HEK293 (cell line): Measurements from ENCODE around the gene CLCN1.

Source experiments
- CTCF ChIA-PET: fragments of 350-600 bp; formaldehyde crosslinking; extraction: SDS; loops from one replicate; lab custom pipeline; 2021; ENCODE audit warnings: antibody characterized with exemption; lab: Yijun Ruan, JAX
- POLR2A ChIA-PET: fragments of 300-600 bp; formaldehyde crosslinking; extraction: SDS; loops from one replicate; lab custom pipeline; 2020; ENCODE audit warnings: antibody characterized with exemption, inconsistent platforms; lab: Yijun Ruan, JAX
- H3K27ac ChIP-seq: fragments of 200-500 bp; sonication (Bioruptor generic); 2 replicates; pipeline ENCODE4 v1.5.1; 2014; ENCODE audit warnings: low read depth, low read length, control low read depth, inconsistent platforms; ENCODE audit errors: extremely low read depth
- H3K36me3 ChIP-seq, 2 experiments: fragments of 200-500 bp in 1 of 2; sonication (Bioruptor generic) in 1 of 2; 1 replicate in 1 of 2; 2 replicates in 1 of 2; pipeline ENCODE4 v1.5.1; 2014 to 2017; ENCODE audit warnings: inconsistent platforms in 2 of 2, low read length in 2 of 2; ENCODE audit not compliant: control insufficient read depth in 2 of 2, insufficient read depth in 1 of 2
- H3K4me1 ChIP-seq: fragments of 200-500 bp; sonication (Bioruptor generic); 2 replicates; pipeline ENCODE4 v1.5.1; 2014; ENCODE audit warnings: mild to moderate bottlenecking, low read length, inconsistent platforms; ENCODE audit not compliant: control insufficient read depth, insufficient read depth
- H3K4me3 ChIP-seq: 2 replicates; pipeline ENCODE4 v1.5.1; 2011; ENCODE audit warnings: low read depth, mild to moderate bottlenecking, control low read depth, low read length, moderate library complexity
- H3K9me3 ChIP-seq: fragments of 200-500 bp; sonication (Bioruptor generic); 2 replicates; pipeline ENCODE4 v1.5.1; 2014; ENCODE audit warnings: low read depth, low read length, inconsistent platforms; ENCODE audit not compliant: control insufficient read depth, insufficient read depth
- BCL6B ChIP-seq: fragments of 450-650 bp; formaldehyde crosslinking; IDR thresholded peaks from 2 replicates; pipeline ENCODE4 v1.5.1; 2017; ENCODE audit warnings: missing biosample characterization, missing genetic modification characterization
- GLIS1 ChIP-seq: fragments of 450-650 bp; formaldehyde crosslinking; IDR thresholded peaks from 2 replicates; pipeline ENCODE4 v1.5.1; 2016; ENCODE audit warnings: missing biosample characterization, missing genetic modification characterization
- INSM2 ChIP-seq: fragments of 450-650 bp; formaldehyde crosslinking; IDR thresholded peaks from 2 replicates; pipeline ENCODE4 v1.5.1; 2016; ENCODE audit warnings: missing biosample characterization, missing genetic modification characterization
- KLF1 ChIP-seq: fragments of 450-650 bp; formaldehyde crosslinking; IDR thresholded peaks from 2 replicates; pipeline ENCODE4 v1.5.1; 2016; ENCODE audit warnings: missing biosample characterization, missing genetic modification characterization
- PRDM2 ChIP-seq: fragments of 450-650 bp; formaldehyde crosslinking; IDR thresholded peaks from 2 replicates; pipeline ENCODE4 v1.5.1; 2016; ENCODE audit warnings: missing biosample characterization, missing genetic modification characterization, borderline replicate concordance
- SCRT2 ChIP-seq: fragments of 450-650 bp; formaldehyde crosslinking; IDR thresholded peaks from 2 replicates; pipeline ENCODE4 v1.5.1; 2016; ENCODE audit warnings: missing biosample characterization, missing genetic modification characterization
- SP3 ChIP-seq: fragments of 450-650 bp; formaldehyde crosslinking; IDR thresholded peaks from 2 replicates; pipeline ENCODE4 v1.5.1; 2016; ENCODE audit warnings: missing biosample characterization, missing genetic modification characterization
- YY2 ChIP-seq: fragments of 450-650 bp; formaldehyde crosslinking; IDR thresholded peaks from 2 replicates; pipeline ENCODE4 v1.5.1; 2016; ENCODE audit warnings: missing biosample characterization, missing genetic modification characterization
- ZBTB6 ChIP-seq: fragments of 450-650 bp; formaldehyde crosslinking; IDR thresholded peaks from 2 replicates; pipeline ENCODE4 v1.5.1; 2017; ENCODE audit warnings: missing biosample characterization, missing genetic modification characterization
- ZEB2 ChIP-seq: fragments of 450-650 bp; formaldehyde crosslinking; IDR thresholded peaks from 2 replicates; pipeline ENCODE4 v1.5.1; 2016; ENCODE audit warnings: missing biosample characterization, missing genetic modification characterization
- ZNF138 ChIP-seq: fragments of 450-650 bp; formaldehyde crosslinking; IDR thresholded peaks from 2 replicates; pipeline ENCODE4 v1.5.1; 2016; ENCODE audit warnings: missing biosample characterization, missing genetic modification characterization, borderline replicate concordance
- ZNF16 ChIP-seq: fragments of 450-650 bp; formaldehyde crosslinking; IDR thresholded peaks from 2 replicates; pipeline ENCODE4 v1.5.1; 2016; ENCODE audit warnings: low read depth, missing biosample characterization, missing genetic modification characterization
- ZNF175 ChIP-seq: fragments of 450-650 bp; formaldehyde crosslinking; IDR thresholded peaks from 2 replicates; pipeline ENCODE4 v1.5.1; 2016; ENCODE audit warnings: missing biosample characterization, missing genetic modification characterization
- ZNF292 ChIP-seq: fragments of 450-650 bp; formaldehyde crosslinking; IDR thresholded peaks from 2 replicates; pipeline ENCODE4 v1.5.1; 2016; ENCODE audit warnings: low read depth, missing biosample characterization, missing genetic modification characterization, borderline replicate concordance
- ZNF335 ChIP-seq: fragments of 450-650 bp; formaldehyde crosslinking; conservative IDR thresholded peaks from 2 replicates; pipeline ENCODE4 v1.5.1; 2016; ENCODE audit warnings: missing biosample characterization, missing genetic modification characterization
- ZNF341 ChIP-seq: fragments of 450-650 bp; formaldehyde crosslinking; IDR thresholded peaks from 2 replicates; pipeline ENCODE4; 2016; ENCODE audit warnings: low read depth, missing biosample characterization, missing genetic modification characterization
- ZNF398 ChIP-seq: fragments of 450-650 bp; formaldehyde crosslinking; IDR thresholded peaks from 2 replicates; pipeline ENCODE4 v1.5.1; 2017; ENCODE audit warnings: missing biosample characterization, missing genetic modification characterization
- ZNF560 ChIP-seq: fragments of 450-650 bp; formaldehyde crosslinking; IDR thresholded peaks from 2 replicates; pipeline ENCODE4 v1.5.1; 2017; ENCODE audit warnings: missing biosample characterization, missing genetic modification characterization, borderline replicate concordance
- ZNF561 ChIP-seq: fragments of 450-650 bp; IDR thresholded peaks from 2 replicates; pipeline ENCODE4 v1.5.1; 2018; ENCODE audit warnings: missing biosample characterization, missing genetic modification characterization, borderline replicate concordance
- ZNF585B ChIP-seq: fragments of 450-650 bp; formaldehyde crosslinking; IDR thresholded peaks from 2 replicates; pipeline ENCODE4 v1.5.1; 2016; ENCODE audit warnings: missing biosample characterization, missing genetic modification characterization
- ZNF600 ChIP-seq: fragments of 450-650 bp; formaldehyde crosslinking; IDR thresholded peaks from 2 replicates; pipeline ENCODE4 v1.5.1; 2016; ENCODE audit warnings: missing biosample characterization, missing genetic modification characterization
- ZNF624 ChIP-seq: fragments of 450-650 bp; formaldehyde crosslinking; IDR thresholded peaks from 2 replicates; pipeline ENCODE4 v1.5.1; 2017; ENCODE audit warnings: missing biosample characterization, missing genetic modification characterization
- ZNF704 ChIP-seq: fragments of 450-650 bp; formaldehyde crosslinking; IDR thresholded peaks from 2 replicates; pipeline ENCODE4 v1.5.1; 2016; ENCODE audit warnings: missing biosample characterization, missing genetic modification characterization
- ZNF777 ChIP-seq: fragments of 450-650 bp; formaldehyde crosslinking; IDR thresholded peaks from 2 replicates; pipeline ENCODE4 v1.5.1; 2017; ENCODE audit warnings: missing biosample characterization, missing genetic modification characterization, borderline replicate concordance
- ZSCAN30 ChIP-seq: fragments of 450-650 bp; IDR thresholded peaks from 2 replicates; pipeline ENCODE4 v1.5.1; 2018; ENCODE audit warnings: missing biosample characterization, mild to moderate bottlenecking, missing genetic modification characterization, moderate library complexity

The CLCN1 gene

GRCh38 chr7:143361552-143362130 is 45.7 kb downstream of the CLCN1 start:
- no peaks in the 10 kb centered on the region for H3K9me3 ChIP-seq
- POLR2A ChIA-PET = interaction anchor here (0.6 kb wide), 1 partner anchor 56 kb away, joined by 3 read pairs; no protein-coding TSS in a partner anchor
- H3K4me1 ChIP-seq = no peaks in the 10 kb centered on the region
- no peak overlapping the region for H3K27ac ChIP-seq
- peaks cover 0 to 15% of the 10 kb centered on the region in 2 experiments; a peak in 1 of 3 replicates for H3K36me3 ChIP-seq
- CTCF ChIA-PET = no interaction called here
- H3K4me3 ChIP-seq = peak overlapping the region; percentile 57
- TF ChIP-seq ZNF704 (tag by site-specific recombination) (no peak), ZNF398 (peak; percentile 92), ZSCAN30 (tag by site-specific recombination) (no peak), ZNF600 (no peak), GLIS1 (tag by site-specific recombination) (0 out of 2 replicates have a peak, but pooled peaks have one; percentile 12), ZNF335 (tag by site-specific recombination) (no peak), PRDM2 (tag by site-specific recombination) (no peak), ZNF16 (tag by site-specific recombination) (no peak), ZNF138 (tag by site-specific recombination) (no peak), ZEB2 (tag by site-specific recombination) (no peak), SP3 (0 out of 2 replicates have a peak, but pooled peaks have one; percentile 15), KLF1 (tag by site-specific recombination) (peak; percentile 59; the same call in 1 of the 2 replicates), ZNF777 (no peak), ZNF560 (tag by site-specific recombination) (no peak), ZNF561 (tag by site-specific recombination) (no peak), ZNF585B (tag by site-specific recombination) (no peak), BCL6B (no peak), YY2 (no peak), SCRT2 (tag by site-specific recombination) (no peak), ZNF292 (tag by site-specific recombination) (no peak), ZNF341 (no peak), ZNF175 (tag by site-specific recombination) (no peak), ZBTB6 (tag by site-specific recombination) (no peak), ZNF624 (tag by site-specific recombination) (no peak), INSM2 (no peak)
